ENCODE measurements around the gene CDH23.
A peak's percentile ranks its signal among the peaks of the same experiment; 100 is the strongest.

The CDH23 gene

DNA sequence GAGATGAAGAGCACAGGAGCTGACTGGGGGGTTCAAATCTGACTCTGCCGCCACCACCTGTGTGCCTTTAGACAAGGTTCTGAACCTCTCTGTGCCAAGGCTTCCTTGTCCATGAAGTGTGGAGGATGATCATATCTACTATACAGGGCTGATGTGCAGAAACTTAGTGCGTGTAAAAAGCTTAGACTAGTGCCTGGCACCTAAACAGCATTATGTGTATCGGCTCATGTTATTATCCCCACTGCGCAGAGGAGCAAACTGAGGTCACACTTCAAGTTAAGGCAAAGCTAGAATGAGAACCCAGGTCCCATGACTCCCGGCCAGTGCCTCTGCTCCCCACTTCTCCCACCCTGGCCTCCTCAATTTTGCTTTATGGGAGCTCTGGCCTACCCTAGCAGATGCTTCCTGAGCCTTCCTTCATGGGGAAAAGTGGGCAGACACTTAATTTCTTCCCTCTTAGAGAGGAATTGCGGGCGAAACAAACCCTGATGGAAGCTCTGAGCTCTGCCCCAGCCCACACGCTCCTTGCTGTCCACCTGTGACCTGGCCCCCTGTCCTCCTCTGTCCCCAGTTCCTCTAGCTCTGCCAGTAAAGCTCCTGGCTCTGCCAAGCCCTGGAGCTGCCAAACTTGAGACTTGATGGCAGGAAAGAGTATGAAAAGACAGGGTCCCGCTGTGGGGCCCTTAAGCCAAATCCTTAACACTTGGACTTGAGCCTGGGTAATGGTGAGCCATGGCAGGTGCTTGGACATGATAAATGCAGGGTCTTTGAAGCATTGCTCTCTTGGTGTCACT lies 71.0 kb downstream of the CDH23 start:
- no peaks in the 10 kb centered on the region for H3K9me3 ChIP-seq (ENCODE audit: control insufficient read depth in 5 of 5, low read length in 5 of 5)

GRCh38 chr10:71468363-71469094 lies 71.8 kb downstream of the CDH23 start:
- no peaks in the 10 kb centered on the region for H3K27me3 ChIP-seq (ENCODE audit: control insufficient read depth in 5 of 5, insufficient read depth in 4 of 5, low read length in 5 of 5)
- no peaks in the 10 kb centered on the region for H3K9me3 ChIP-seq (ENCODE audit: control insufficient read depth in 5 of 5, low read length in 5 of 5)
- no peak overlapping the region for H3K4me3 ChIP-seq (ENCODE audit: low read depth in 1 of 5, low read length in 5 of 5)
- peak overlapping the region in 1 of 5 donors; percentile 0 for H3K9ac ChIP-seq (ENCODE audit: low read length in 5 of 5)
- H3K36me3 ChIP-seq (ENCODE audit: control insufficient read depth in 5 of 5, insufficient read depth in 5 of 5, low read length in 5 of 5) = no peaks in the 10 kb centered on the region
- H3K4me1 ChIP-seq (ENCODE audit: control insufficient read depth in 5 of 5, insufficient read depth in 5 of 5, low read length in 5 of 5) = peaks cover 5 to 14% (median 10%) of the 10 kb centered on the region in 5 donors
- no peak overlapping the region for H3K27ac ChIP-seq (ENCODE audit: low read depth, low read length)

More for the DNA sequence above, 71.0 kb downstream of the CDH23 start:
- Histone ChIP-seq H3K27ac (ENCODE audit: low read depth, low read length) (no peak overlapping the region), H3K4me1 (ENCODE audit: control insufficient read depth in 5 of 5, insufficient read depth in 5 of 5, low read length in 5 of 5) (peaks cover 5 to 14% (median 9%) of the 10 kb centered on the region in 5 donors), H3K27me3 (ENCODE audit: control insufficient read depth in 5 of 5, insufficient read depth in 4 of 5, low read length in 5 of 5) (no peaks in the 10 kb centered on the region), H3K4me3 (ENCODE audit: low read depth in 1 of 5, low read length in 5 of 5) (no peak overlapping the region), H3K36me3 (ENCODE audit: control insufficient read depth in 5 of 5, insufficient read depth in 5 of 5, low read length in 5 of 5) (no peaks in the 10 kb centered on the region), H3K9ac (ENCODE audit: low read length in 5 of 5) (peak overlapping the region in 1 of 5 donors; percentile 0)

- Histone ChIP-seq H3K36me3 (ENCODE audit: control insufficient read depth in 5 of 5, insufficient read depth in 5 of 5, low read length in 5 of 5) (no peaks in the 10 kb centered on the region), H3K27ac (ENCODE audit: low read depth, low read length) (no peak overlapping the region), H3K4me1 (ENCODE audit: control insufficient read depth in 5 of 5, insufficient read depth in 5 of 5, low read length in 5 of 5) (peaks cover 6 to 35% (median 33%) of the 10 kb centered on the region in 5 donors)
These were observed 74.3 kb downstream of the CDH23 start for GRCh38 chr10:71471006-71471405.

DNA sequence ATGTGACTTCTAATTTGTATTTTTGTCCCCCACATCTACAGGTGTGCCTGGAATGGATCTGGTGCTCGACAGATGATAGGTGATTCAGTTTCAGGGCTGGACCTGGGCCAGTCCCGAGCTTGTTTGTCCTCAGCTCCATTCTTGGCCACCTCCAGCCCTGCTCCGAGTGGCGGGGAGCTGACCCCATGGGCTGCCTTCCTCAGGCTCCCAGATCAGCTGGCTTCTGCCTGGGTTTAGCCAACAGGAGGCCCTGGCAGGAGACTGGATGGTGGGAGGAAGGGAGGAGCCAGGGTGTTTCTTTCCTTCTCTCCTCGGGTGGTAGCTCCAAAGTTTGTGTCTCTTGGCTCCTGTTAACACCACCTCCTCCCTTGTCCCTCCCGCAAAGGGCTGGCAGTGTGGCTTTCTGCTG lies 75.2 kb downstream of the CDH23 start:
- Histone ChIP-seq H3K9me3 (ENCODE audit: control insufficient read depth in 5 of 5, low read length in 5 of 5) (no peaks in the 10 kb centered on the region), H3K27me3 (ENCODE audit: control insufficient read depth in 5 of 5, insufficient read depth in 4 of 5, low read length in 5 of 5) (no peaks in the 10 kb centered on the region), H3K4me1 (ENCODE audit: control insufficient read depth in 5 of 5, insufficient read depth in 5 of 5, low read length in 5 of 5) (peaks cover 8 to 44% (median 43%) of the 10 kb centered on the region in 5 donors), H3K4me3 (ENCODE audit: low read depth in 1 of 5, low read length in 5 of 5) (no peak overlapping the region), H3K36me3 (ENCODE audit: control insufficient read depth in 5 of 5, insufficient read depth in 5 of 5, low read length in 5 of 5) (no peaks in the 10 kb centered on the region), H3K27ac (ENCODE audit: low read depth, low read length) (no peak overlapping the region), H3K9ac (ENCODE audit: low read length in 5 of 5) (peak overlapping the region in 2 of 5 donors; percentile 9 to 35)

More at GRCh38 chr10:71471006-71471405, 74.3 kb downstream of the CDH23 start:
- no peak overlapping the region for H3K4me3 ChIP-seq (ENCODE audit: low read depth in 1 of 5, low read length in 5 of 5)
- no peaks in the 10 kb centered on the region for H3K9me3 ChIP-seq (ENCODE audit: control insufficient read depth in 5 of 5, low read length in 5 of 5)
- H3K27me3 ChIP-seq (ENCODE audit: control insufficient read depth in 5 of 5, insufficient read depth in 4 of 5, low read length in 5 of 5) = no peaks in the 10 kb centered on the region
- H3K9ac ChIP-seq (ENCODE audit: low read length in 5 of 5) = no peak overlapping the region

DNA sequence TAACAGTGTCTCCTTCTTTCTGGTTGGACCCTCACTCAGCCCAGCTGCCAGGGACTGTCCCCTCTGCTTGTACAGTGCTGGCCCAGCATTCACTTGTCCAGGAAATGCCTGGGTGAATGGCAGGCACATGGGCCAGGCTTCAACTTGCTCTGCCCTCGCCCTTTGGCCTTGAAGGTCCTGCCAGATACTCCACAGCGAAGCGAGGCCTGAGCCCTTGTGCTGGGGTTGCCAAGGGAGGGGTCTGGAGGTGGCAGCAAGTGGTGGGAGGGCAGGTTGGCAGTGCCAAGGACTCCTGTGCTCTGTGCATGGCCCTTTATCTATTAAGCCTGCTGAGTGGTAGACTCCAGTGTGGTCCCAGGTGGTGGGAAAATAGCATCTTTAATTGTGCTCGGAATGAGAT lies 75.7 kb downstream of the CDH23 start:
- Histone ChIP-seq H3K4me1 (ENCODE audit: control insufficient read depth in 5 of 5, insufficient read depth in 5 of 5, low read length in 5 of 5) (peaks cover 9 to 48% (median 47%) of the 10 kb centered on the region in 5 donors), H3K27me3 (ENCODE audit: control insufficient read depth in 5 of 5, insufficient read depth in 4 of 5, low read length in 5 of 5) (no peaks in the 10 kb centered on the region), H3K27ac (ENCODE audit: low read depth, low read length) (no peak overlapping the region), H3K9me3 (ENCODE audit: control insufficient read depth in 5 of 5, low read length in 5 of 5) (no peaks in the 10 kb centered on the region), H3K9ac (ENCODE audit: low read length in 5 of 5) (peak overlapping the region in 1 of 5 donors; percentile 35), H3K36me3 (ENCODE audit: control insufficient read depth in 5 of 5, insufficient read depth in 5 of 5, low read length in 5 of 5) (no peaks in the 10 kb centered on the region), H3K4me3 (ENCODE audit: low read depth in 1 of 5, low read length in 5 of 5) (no peak overlapping the region)

- Histone ChIP-seq H3K36me3 (ENCODE audit: control insufficient read depth in 5 of 5, insufficient read depth in 5 of 5, low read length in 5 of 5) (no peaks in the 10 kb centered on the region), H3K27ac (ENCODE audit: low read depth, low read length) (no peak overlapping the region), H3K4me3 (ENCODE audit: low read depth in 1 of 5, low read length in 5 of 5) (no peak overlapping the region), H3K27me3 (ENCODE audit: control insufficient read depth in 5 of 5, insufficient read depth in 4 of 5, low read length in 5 of 5) (no peaks in the 10 kb centered on the region), H3K4me1 (ENCODE audit: control insufficient read depth in 5 of 5, insufficient read depth in 5 of 5, low read length in 5 of 5) (peaks cover 9 to 52% (median 51%) of the 10 kb centered on the region in 5 donors), H3K9me3 (ENCODE audit: control insufficient read depth in 5 of 5, low read length in 5 of 5) (no peaks in the 10 kb centered on the region), H3K9ac (ENCODE audit: low read length in 5 of 5) (no peak overlapping the region)
These were observed 76.2 kb downstream of the CDH23 start for GRCh38 chr10:71472912-71473311.

GRCh38 chr10:71473671-71474599 lies 77.2 kb downstream of the CDH23 start:
- H3K4me1 ChIP-seq (ENCODE audit: control insufficient read depth in 5 of 5, insufficient read depth in 5 of 5, low read length in 5 of 5) = peaks cover 9 to 58% (median 52%) of the 10 kb centered on the region in 5 donors
- H3K9ac ChIP-seq (ENCODE audit: low read length in 5 of 5) = no peak overlapping the region
- no peaks in the 10 kb centered on the region for H3K27me3 ChIP-seq (ENCODE audit: control insufficient read depth in 5 of 5, insufficient read depth in 4 of 5, low read length in 5 of 5)
- H3K4me3 ChIP-seq (ENCODE audit: low read depth in 1 of 5, low read length in 5 of 5) = no peak overlapping the region
- no peaks in the 10 kb centered on the region for H3K9me3 ChIP-seq (ENCODE audit: control insufficient read depth in 5 of 5, low read length in 5 of 5)
- no peak overlapping the region for H3K27ac ChIP-seq (ENCODE audit: low read depth, low read length)
- no peaks in the 10 kb centered on the region for H3K36me3 ChIP-seq (ENCODE audit: control insufficient read depth in 5 of 5, insufficient read depth in 5 of 5, low read length in 5 of 5)

DNA sequence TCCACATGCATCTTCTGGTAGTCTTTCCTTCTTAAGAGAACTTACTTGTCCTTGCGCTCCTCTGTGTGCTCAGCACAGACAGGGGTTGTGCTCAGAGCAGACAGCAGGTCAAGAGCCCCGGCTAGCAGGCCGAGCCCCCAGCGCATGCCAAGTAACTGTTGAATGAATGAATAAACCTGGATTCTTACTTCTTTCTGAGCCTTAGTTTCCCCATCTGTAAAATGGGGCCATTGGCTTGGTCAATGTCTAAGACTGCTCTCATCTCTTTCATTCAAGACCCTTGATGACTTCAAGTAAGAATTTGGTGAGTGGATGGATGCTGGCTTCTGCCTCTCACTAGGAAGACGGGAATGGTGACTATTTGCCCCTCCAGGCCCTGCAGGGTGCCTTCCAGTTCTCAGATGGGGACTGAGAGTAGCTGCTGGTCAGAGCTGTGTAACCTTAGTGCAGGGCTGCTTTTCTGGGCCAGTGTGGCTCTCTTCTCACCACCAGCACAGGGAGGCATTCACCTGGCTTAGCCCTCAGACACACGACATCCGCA lies 78.1 kb downstream of the CDH23 start:
- Histone ChIP-seq H3K9ac (ENCODE audit: low read length in 5 of 5) (no peak overlapping the region), H3K36me3 (ENCODE audit: control insufficient read depth in 5 of 5, insufficient read depth in 5 of 5, low read length in 5 of 5) (no peaks in the 10 kb centered on the region), H3K4me1 (ENCODE audit: control insufficient read depth in 5 of 5, insufficient read depth in 5 of 5, low read length in 5 of 5) (peaks cover 9 to 60% (median 54%) of the 10 kb centered on the region in 5 donors), H3K9me3 (ENCODE audit: control insufficient read depth in 5 of 5, low read length in 5 of 5) (no peaks in the 10 kb centered on the region), H3K4me3 (ENCODE audit: low read depth in 1 of 5, low read length in 5 of 5) (no peak overlapping the region), H3K27me3 (ENCODE audit: control insufficient read depth in 5 of 5, insufficient read depth in 4 of 5, low read length in 5 of 5) (no peaks in the 10 kb centered on the region), H3K27ac (ENCODE audit: low read depth, low read length) (no peak overlapping the region)

- Histone ChIP-seq H3K4me1 (ENCODE audit: control insufficient read depth in 5 of 5, insufficient read depth in 5 of 5, low read length in 5 of 5) (peaks cover 9 to 60% (median 54%) of the 10 kb centered on the region in 5 donors), H3K9ac (ENCODE audit: low read length in 5 of 5) (no peak overlapping the region), H3K27me3 (ENCODE audit: control insufficient read depth in 5 of 5, insufficient read depth in 4 of 5, low read length in 5 of 5) (no peaks in the 10 kb centered on the region), H3K36me3 (ENCODE audit: control insufficient read depth in 5 of 5, insufficient read depth in 5 of 5, low read length in 5 of 5) (no peaks in the 10 kb centered on the region), H3K4me3 (ENCODE audit: low read depth in 1 of 5, low read length in 5 of 5) (peak overlapping the region in 1 of 5 donors; percentile 35), H3K9me3 (ENCODE audit: control insufficient read depth in 5 of 5, low read length in 5 of 5) (no peaks in the 10 kb centered on the region), H3K27ac (ENCODE audit: low read depth, low read length) (no peak overlapping the region)
These were observed 78.6 kb downstream of the CDH23 start for GRCh38 chr10:71475243-71475871.

Data from subcutaneous abdominal adipose tissue (tissue), 5 donors.